Liver (tissue), 3 donors: ENCODE data around the gene PANX1.

Experiments
- EGR1 ChIP-seq, 2 donors: IDR thresholded peaks; 2 replicates each; pipeline ENCODE4 v1.6.1; 2016 to 2018; ENCODE audit warnings: antibody characterized with exemption in 2 of 2, low read depth in 2 of 2
- FOXA1 ChIP-seq: IDR thresholded peaks from 2 replicates; pipeline ENCODE4 v1.6.1; 2016; ENCODE audit warnings: antibody characterized with exemption
- FOXA2 ChIP-seq: IDR thresholded peaks from 2 replicates; pipeline ENCODE4 v1.6.1; 2016; ENCODE audit warnings: antibody characterized with exemption
- GABPA ChIP-seq, 2 donors: IDR thresholded peaks in 1 of 2; conservative IDR thresholded peaks in 1 of 2; 2 replicates each; pipeline ENCODE4 v1.6.1; 2016; ENCODE audit warnings: antibody characterized with exemption in 2 of 2, mild to moderate bottlenecking in 1 of 2, moderate library complexity in 1 of 2
- JUND ChIP-seq, 2 donors: IDR thresholded peaks; 2 replicates each; pipeline ENCODE4 v1.6.1; 2016; ENCODE audit warnings: antibody characterized with exemption in 2 of 2
- NR2F2 ChIP-seq: IDR thresholded peaks from 2 replicates; pipeline ENCODE4 v1.6.1; 2016; ENCODE audit warnings: antibody characterized with exemption
- RAD21 ChIP-seq, 2 donors: IDR thresholded peaks; 2 replicates each; pipeline ENCODE4 v1.6.1; 2016; ENCODE audit warnings: antibody characterized with exemption in 2 of 2, mild to moderate bottlenecking in 2 of 2
- RXRA ChIP-seq, 2 donors: IDR thresholded peaks; 2 replicates each; pipeline ENCODE4 v1.6.1; 2017 to 2018; ENCODE audit warnings: antibody characterized with exemption in 2 of 2, mild to moderate bottlenecking in 1 of 2
- SP1 ChIP-seq: IDR thresholded peaks from 2 replicates; pipeline ENCODE4 v1.6.1; 2018; ENCODE audit warnings: antibody characterized with exemption, mild to moderate bottlenecking
- TAF1 ChIP-seq: conservative IDR thresholded peaks from 2 replicates; pipeline ENCODE4 v1.6.1; 2016; ENCODE audit warnings: antibody characterized with exemption, mild to moderate bottlenecking
- YY1 ChIP-seq: IDR thresholded peaks from 2 replicates; pipeline ENCODE4 v1.6.1; 2016; ENCODE audit warnings: antibody characterized with exemption, mild to moderate bottlenecking
- TF ChIP-seq, protein P1 (sequence below): fragments of 150-350 bp; IDR thresholded peaks from 2 replicates; pipeline ENCODE4 v1.5.1; 2017; ENCODE audit warnings: improper control_type of control experiment, low read depth, low read length; ENCODE audit not compliant: missing input control
- TF ChIP-seq, protein P2 (sequence below): IDR thresholded peaks from 2 replicates; pipeline ENCODE4 v1.6.1; 2016; ENCODE audit warnings: antibody characterized with exemption
- TF ChIP-seq, protein P3 (sequence below): IDR thresholded peaks from 2 replicates; pipeline ENCODE4 v1.6.1; 2016; ENCODE audit warnings: antibody characterized with exemption
- donor health status: healthy.
- donor health status: healthy.

DNA sequence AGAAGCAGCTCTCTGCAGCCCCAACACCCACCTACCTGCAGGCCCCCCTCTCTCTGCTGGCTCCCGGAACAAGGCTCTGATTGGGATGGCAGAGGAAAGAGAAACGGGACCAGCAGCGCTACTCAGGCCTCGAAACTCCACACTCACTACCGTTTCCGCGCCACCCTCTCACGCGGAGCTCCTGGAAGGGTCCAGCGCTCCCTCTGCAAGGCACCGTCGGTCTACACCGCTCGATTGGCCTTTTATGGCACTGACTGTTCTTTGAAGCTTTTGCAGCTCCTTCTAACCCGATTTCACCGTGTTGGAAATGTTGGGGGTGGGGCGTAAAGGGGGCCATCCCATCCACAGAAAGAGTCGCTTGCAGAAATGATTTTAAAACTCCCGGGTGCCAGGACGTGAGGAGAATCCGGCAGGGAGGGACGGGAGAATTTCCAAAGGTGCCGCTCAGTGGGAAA lies 323 bp upstream of the PANX1 start:
- TF ChIP-seq, protein P1, sequence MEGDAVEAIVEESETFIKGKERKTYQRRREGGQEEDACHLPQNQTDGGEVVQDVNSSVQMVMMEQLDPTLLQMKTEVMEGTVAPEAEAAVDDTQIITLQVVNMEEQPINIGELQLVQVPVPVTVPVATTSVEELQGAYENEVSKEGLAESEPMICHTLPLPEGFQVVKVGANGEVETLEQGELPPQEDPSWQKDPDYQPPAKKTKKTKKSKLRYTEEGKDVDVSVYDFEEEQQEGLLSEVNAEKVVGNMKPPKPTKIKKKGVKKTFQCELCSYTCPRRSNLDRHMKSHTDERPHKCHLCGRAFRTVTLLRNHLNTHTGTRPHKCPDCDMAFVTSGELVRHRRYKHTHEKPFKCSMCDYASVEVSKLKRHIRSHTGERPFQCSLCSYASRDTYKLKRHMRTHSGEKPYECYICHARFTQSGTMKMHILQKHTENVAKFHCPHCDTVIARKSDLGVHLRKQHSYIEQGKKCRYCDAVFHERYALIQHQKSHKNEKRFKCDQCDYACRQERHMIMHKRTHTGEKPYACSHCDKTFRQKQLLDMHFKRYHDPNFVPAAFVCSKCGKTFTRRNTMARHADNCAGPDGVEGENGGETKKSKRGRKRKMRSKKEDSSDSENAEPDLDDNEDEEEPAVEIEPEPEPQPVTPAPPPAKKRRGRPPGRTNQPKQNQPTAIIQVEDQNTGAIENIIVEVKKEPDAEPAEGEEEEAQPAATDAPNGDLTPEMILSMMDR, result no peak
- TF ChIP-seq, protein P2, sequence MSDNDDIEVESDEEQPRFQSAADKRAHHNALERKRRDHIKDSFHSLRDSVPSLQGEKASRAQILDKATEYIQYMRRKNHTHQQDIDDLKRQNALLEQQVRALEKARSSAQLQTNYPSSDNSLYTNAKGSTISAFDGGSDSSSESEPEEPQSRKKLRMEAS, result peak; percentile 18
- TF ChIP-seq SP1 (no peak), NR2F2 (no peak), YY1 (no peak), RAD21 (IDR thresholded peaks at IDR 0.05) (peak in 1 of 2 donors; percentile 39), FOXA1 (no peak), GABPA (IDR thresholded peaks at IDR 0.05 in 1 of 2, conservative IDR thresholded peaks at IDR 0.05 in 1 of 2) (no peak), EGR1 (IDR thresholded peaks at IDR 0.05; ENCODE audit: low read depth in 2 of 2) (no peak), RXRA (IDR thresholded peaks at IDR 0.05) (no peak), TAF1 (no peak), FOXA2 (no peak), JUND (IDR thresholded peaks at IDR 0.05) (peak in 1 of 2 donors; percentile 13)
- TF ChIP-seq, protein P3, sequence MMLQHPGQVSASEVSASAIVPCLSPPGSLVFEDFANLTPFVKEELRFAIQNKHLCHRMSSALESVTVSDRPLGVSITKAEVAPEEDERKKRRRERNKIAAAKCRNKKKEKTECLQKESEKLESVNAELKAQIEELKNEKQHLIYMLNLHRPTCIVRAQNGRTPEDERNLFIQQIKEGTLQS, result no peak
